MCF 10A (cell line): ENCODE results near the gene FTCD. TPM values are rescaled to one million over a fixed set of nuclear protein-coding genes. Genes with fewer than 3 reads are reported as not detected.

Experiments used
- BruUV-seq: library from RNA; stranded (reverse); fragments of 400-500 nt; replicated peaks from 2 replicates; lab custom pipeline; 2021; lab: Mats Ljungman, UMichigan
- CTCF ChIA-PET: fragments of 300-600 bp; sonication (Branson Sonifier 250); formaldehyde crosslinking; extraction: SDS; loops from one replicate; lab custom pipeline; 2021; ENCODE audit warnings: antibody characterized with exemption, inconsistent platforms; lab: Yijun Ruan, JAX
- POLR2A ChIA-PET: fragments of 300-600, 350-650 bp; sonication (Branson Sonifier 250); formaldehyde crosslinking; extraction: SDS; loops from one replicate; lab custom pipeline; 2020; ENCODE audit warnings: antibody characterized with exemption, inconsistent platforms; lab: Yijun Ruan, JAX
- DNase-seq: peaks from one replicate; pipeline ENCODE4 v3.0.0-alpha.2; 2018; ENCODE audit not compliant: unreplicated experiment
- H3K27ac Mint-ChIP-seq: one replicate; pipeline ENCODE4 v1.8.0; 2022; ENCODE audit warnings: mild to moderate bottlenecking, low read depth, mixed read lengths; ENCODE audit not compliant: unreplicated experiment
- H3K27me3 Mint-ChIP-seq: one replicate; pipeline ENCODE4 v1.8.0; 2022; ENCODE audit warnings: mixed read lengths; ENCODE audit not compliant: insufficient read depth, unreplicated experiment
- H3K36me3 Mint-ChIP-seq: one replicate; pipeline ENCODE4 v1.8.0; 2022; ENCODE audit warnings: mild to moderate bottlenecking, moderate library complexity, mixed read lengths; ENCODE audit not compliant: insufficient read depth, unreplicated experiment
- H3K4me1 Mint-ChIP-seq: one replicate; pipeline ENCODE4 v1.8.0; 2022; ENCODE audit warnings: mixed read lengths; ENCODE audit not compliant: insufficient read depth, unreplicated experiment
- H3K4me3 Mint-ChIP-seq: one replicate; pipeline ENCODE4 v1.8.0; 2022; ENCODE audit warnings: mild to moderate bottlenecking, moderate library complexity, mixed read lengths; ENCODE audit not compliant: unreplicated experiment
- H3K9me3 Mint-ChIP-seq: one replicate; pipeline ENCODE4 v1.8.0; 2022; ENCODE audit warnings: mixed read lengths; ENCODE audit not compliant: unreplicated experiment
- CTCF ChIP-seq: fragments of 200-600 bp; IDR thresholded peaks from one replicate; pipeline ENCODE4 v1.8.0; 2022; ENCODE audit warnings: antibody characterized with exemption, mild to moderate bottlenecking; ENCODE audit not compliant: unreplicated experiment
- intact Hi-C: fragments of 100-400 bp; cut with micrococcal nuclease; formaldehyde crosslinking; loops from 2 replicates; pipeline ENCODE4 v1.14.1; 2022
- total RNA-seq: library from RNA; stranded (reverse); gene quantifications from 2 replicates; pipeline ENCODE4 v1.2.3, GENCODE V29; 2022

The FTCD gene
- total RNA-seq, 1 experiment from 2014 or later = not detected

DNA sequence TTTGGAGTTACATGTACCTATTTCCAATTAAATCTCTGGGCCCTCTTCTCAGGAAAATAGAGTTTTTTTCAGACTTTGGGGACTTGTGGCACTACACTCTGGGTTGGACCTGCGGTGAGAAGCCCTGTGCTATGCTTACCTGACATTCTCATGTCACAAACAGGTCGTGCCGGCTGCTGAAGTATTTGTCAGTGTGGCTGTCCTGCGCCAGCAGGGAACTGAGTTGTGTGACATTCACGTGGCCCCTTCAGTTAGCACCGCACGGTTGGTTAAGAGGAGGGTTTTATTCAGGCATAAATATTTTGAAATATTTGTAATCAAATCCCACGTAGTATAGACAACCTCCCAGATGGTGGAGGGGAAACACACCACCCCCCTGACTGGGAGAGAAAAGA, 63.8 kb downstream of the FTCD start:
- intact Hi-C loops = no loop called here
- H3K4me3 Mint-ChIP-seq = no peak overlapping the region

GRCh38 chr21:46091118-46091517, 64.3 kb downstream of the FTCD start:
- no peaks in the 10 kb centered on the region for H3K4me1 Mint-ChIP-seq
- ChIA-PET POLR2A (no interaction called here), CTCF (no interaction called here)
- H3K27ac Mint-ChIP-seq = no peak overlapping the region
- peaks cover 34% of the 10 kb centered on the region for H3K9me3 Mint-ChIP-seq
- BruUV-seq = no TSS peak
- no peak overlapping the region for H3K4me3 Mint-ChIP-seq
- no peaks in the 10 kb centered on the region for H3K27me3 Mint-ChIP-seq
- H3K36me3 Mint-ChIP-seq = no peaks in the 10 kb centered on the region
- TF ChIP-seq CTCF = no peak
- intact Hi-C loops = no loop called here
- no peak for DNase-seq

More for the DNA sequence above, 63.8 kb downstream of the FTCD start:
- Mint-ChIP-seq H3K36me3 (no peaks in the 10 kb centered on the region), H3K27ac (no peak overlapping the region), H3K4me1 (no peaks in the 10 kb centered on the region), H3K9me3 (peaks cover 33% of the 10 kb centered on the region), H3K27me3 (peaks cover 4% of the 10 kb centered on the region)
- DNase-seq = no peak
- ChIA-PET POLR2A (no interaction called here), CTCF (no interaction called here)
- no peak for TF ChIP-seq CTCF
- BruUV-seq = no TSS peak

DNA sequence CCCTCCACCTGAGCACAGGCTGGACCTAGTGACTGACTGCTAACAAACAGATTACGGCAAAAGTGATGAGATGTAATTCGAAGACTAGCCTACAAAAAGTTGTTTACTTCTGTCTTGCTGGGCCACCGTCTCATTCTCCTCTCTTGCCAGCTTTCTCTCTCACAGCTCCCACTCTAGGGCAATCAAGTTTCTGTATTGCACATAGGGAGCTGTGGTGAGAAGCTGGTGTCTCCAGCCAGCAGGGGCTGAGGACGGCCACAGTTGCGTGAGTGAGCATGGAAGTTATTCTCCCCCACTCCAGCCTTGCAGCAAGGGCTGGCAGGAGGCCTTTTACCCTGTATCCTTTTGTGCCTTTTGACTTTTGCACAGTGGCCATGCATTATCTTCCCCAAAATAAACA, 66.1 kb downstream of the FTCD start:
- BruUV-seq = no TSS peak
- peaks cover 34% of the 10 kb centered on the region for H3K9me3 Mint-ChIP-seq
- no peaks in the 10 kb centered on the region for H3K4me1 Mint-ChIP-seq
- intact Hi-C loops = no loop called here
- H3K27ac Mint-ChIP-seq = no peak overlapping the region
- no peaks in the 10 kb centered on the region for H3K27me3 Mint-ChIP-seq
- ChIA-PET POLR2A (no interaction called here), CTCF (no interaction called here)
- no peak for DNase-seq
- no peak for TF ChIP-seq CTCF
- H3K4me3 Mint-ChIP-seq = no peak overlapping the region
- H3K36me3 Mint-ChIP-seq = no peaks in the 10 kb centered on the region

DNA sequence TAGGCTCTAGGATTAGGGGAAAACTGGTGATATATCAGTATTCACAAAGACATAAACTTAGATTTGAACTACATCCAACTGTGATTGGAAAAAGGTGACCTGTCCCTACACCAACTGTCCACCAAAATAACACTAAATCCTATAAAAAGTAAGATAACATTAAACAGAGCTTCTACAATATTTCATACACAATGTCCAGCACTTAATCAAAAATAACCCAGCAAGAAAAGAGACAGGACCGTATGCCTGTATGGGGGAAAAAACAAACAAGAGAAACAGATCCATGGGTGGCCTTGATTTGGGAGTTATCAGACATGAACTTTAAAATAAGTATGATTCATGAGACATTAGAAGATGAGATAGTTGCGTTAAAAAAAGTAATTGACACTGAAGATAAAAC, 67.2 kb downstream of the FTCD start:
- Mint-ChIP-seq H3K27me3 (no peaks in the 10 kb centered on the region), H3K36me3 (no peaks in the 10 kb centered on the region), H3K4me3 (no peak overlapping the region), H3K4me1 (no peaks in the 10 kb centered on the region), H3K9me3 (peaks cover 34% of the 10 kb centered on the region), H3K27ac (no peak overlapping the region)
- ChIA-PET CTCF (interaction anchor here (0.6 kb wide), 1 partner anchor 152 kb away, joined by 3 read pairs; no protein-coding TSS in a partner anchor), POLR2A (interaction anchor here (0.6 kb wide), 1 partner anchor 167 kb away, joined by 3 read pairs; no protein-coding TSS in a partner anchor)
- no peak for TF ChIP-seq CTCF
- DNase-seq = no peak
- intact Hi-C loops = no loop called here
- BruUV-seq = no TSS peak
